NCI-H345 treated with DMSO at 0.1 percent for 48 hours (cell line): ENCODE measurements around the gene TMEM14A.
"Not testable (repeated sequence)": the region's sequence is repeated elsewhere in the genome, so short reads cannot be mapped to it uniquely, and the experiment has no call there.

Experiments used
- DNase-seq: peaks from one replicate; lab custom pipeline; 2025; ENCODE audit not compliant: unreplicated experiment; lab: John Stamatoyannopoulos, UW

Gene TMEM14A

DNA sequence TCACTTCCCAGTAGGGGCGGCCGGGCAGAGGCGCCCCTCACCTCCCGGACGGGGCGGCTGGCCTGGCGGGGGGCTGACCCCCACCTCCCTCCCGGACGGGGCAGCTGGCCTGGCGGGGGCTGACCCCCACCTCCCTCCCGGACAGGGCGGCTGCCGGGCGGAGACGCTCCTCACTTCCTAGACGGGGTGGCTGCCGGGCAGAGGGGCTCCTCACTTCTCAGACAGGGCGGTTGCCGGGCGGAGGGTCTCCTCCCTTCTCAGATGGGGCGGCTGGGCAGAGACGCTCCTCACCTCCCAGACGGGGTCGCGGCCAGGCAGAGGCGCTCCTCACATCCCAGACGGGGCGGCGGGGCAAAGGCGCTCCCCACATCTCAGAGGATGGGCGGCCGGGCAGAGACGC is 15.0 kb upstream of the TMEM14A start:
- not testable (repeated sequence) for DNase-seq

DNA sequence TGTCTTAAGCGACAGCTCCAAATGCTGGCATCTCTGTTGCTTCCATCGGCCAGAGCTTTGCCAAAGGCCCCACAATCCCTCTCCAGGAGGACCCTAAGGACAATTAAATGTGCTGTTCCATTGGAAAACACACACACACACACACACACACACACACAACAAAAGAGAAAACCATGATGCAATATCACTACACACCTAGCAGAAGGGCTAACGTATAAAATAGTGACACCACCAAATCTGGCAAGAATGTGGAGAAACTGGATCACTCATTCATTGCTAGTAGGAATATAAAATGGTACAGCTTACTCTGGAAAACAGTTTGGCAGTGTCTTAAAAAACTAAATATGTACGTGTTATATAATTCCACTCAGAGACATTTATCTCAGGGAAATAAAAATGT is 13.0 kb upstream of the TMEM14A start:
- no peak for DNase-seq

DNA sequence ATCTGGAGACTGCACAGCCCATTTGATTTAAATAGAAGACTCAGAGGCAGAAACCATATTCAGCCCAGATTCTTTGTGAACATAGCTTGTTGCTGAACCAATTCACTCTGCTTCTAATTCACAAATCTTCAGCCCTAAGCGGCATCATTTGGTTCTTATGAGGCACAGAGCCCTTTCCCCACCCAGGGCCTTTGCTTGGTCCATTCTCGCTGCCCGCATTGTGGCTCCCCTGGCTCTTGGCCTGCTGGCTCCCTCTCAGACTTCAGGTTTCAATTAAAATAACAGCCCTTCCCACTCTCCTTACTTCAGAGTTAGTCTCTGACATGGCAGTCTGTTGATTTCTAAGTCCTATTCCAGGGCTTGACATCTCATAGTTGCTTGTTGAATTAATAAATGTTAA is 9.4 kb upstream of the TMEM14A start:
- DNase-seq: no peak

DNA sequence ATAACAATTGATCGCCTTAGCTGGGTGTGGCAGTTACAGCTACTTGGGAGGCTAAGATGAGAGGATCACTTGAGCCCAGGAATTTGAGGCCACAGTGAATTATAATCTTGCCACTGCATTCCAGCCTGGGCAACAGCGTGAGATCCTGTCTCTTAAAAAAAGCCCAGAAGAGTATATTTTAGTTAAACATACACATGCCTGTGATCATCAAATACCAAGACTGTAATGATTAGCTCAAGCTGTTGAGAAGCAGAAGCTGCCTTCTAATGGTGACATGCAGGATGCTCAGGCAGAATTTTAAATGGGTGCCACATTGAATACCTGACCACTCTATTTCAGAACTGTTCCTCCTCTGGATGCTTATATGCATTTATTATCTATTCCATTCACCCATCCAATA is 8.9 kb upstream of the TMEM14A start:
- DNase-seq: no peak

DNA sequence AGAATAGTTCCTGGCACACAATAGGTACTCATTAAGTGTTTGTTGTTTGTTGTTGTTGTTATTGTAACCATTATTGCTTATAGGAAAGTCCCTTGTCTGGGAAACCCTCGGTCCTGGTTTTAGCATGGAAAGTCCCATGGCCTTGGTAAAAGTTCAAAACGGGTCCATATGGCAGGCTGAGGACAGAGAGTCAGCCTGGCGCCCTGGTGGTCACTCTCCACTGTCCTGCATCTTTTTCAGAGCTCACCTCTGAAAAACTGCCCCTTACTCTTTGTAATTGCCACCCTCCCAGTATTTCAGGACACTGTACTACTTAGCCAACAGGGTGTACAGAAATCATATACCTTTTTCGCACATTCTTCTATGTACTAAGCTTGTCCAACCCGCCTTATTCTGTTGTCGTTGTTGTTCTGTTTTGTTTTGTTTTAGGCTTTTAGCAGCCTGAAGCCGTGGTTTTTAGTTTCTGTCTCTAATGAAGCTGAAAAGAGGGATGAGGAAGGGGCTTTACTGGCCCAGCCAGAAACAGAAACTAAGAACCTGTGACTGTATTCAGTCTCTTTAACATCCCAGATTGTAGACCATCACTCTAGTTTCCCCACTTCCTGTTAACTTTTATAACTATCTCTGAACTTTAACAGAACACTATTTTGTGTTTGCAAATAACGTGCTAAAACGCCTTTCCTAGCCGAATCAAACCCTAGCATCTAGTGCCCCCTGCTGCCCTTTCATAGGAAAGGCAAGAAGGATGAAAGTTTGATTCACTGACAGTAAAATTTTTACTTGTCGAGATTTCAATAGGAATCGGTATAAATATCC is 7.6 kb upstream of the TMEM14A start:
- peak; percentile 73 for DNase-seq

DNA sequence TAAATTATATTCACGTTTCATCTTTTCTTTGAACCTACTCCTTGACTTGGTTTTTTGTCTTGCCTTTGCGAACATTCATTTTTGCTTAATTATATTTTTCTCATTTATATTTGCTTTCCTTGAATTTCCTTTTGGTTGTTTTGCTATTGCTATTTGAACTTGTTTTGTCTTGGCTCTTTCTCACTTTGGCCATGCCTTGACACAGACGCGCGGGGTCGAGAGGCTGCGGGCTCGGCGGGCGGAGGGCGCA is 7.1 kb upstream of the TMEM14A start:
- DNase-seq: no peak

DNA sequence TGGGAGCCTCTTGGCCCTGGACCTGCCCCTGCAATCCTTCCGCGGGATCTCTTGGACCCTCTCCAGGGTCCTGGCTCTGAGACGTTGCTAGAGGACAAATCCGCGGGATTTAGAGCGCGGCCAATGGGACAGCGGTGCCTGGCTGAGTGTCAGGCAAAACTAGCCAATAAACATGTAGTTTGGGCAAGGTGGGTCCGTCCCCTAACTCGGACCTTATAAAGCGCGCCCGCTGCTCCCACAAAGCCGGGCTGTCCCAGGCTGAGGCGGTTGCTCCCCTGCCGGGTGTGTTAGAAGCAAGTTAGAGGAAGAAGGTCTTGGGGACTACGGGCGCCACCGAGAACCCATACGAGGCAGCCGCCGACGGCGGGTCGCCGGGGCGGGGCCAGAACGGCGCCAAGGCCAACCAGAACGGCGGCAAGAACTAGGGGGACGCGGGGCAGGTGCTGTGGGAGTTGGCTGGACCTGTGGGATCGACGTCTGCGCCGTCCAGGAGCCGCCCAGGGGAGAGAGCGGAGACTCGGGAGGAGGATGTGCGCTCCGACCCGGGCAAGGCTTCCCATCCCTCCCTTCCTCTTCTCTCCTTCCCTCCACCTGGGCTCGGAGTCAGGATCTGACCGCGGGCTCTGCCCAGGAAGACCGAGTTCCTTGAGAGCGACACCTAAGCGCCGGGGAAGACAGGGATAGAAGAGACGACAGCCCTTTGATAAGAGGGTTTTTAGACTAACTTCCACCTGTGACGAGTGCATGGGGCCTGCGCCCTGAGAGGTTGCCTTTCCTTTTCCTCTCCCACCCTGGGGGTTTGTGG is 6.5 kb upstream of the TMEM14A start:
- DNase-seq: peak; percentile 96

DNA sequence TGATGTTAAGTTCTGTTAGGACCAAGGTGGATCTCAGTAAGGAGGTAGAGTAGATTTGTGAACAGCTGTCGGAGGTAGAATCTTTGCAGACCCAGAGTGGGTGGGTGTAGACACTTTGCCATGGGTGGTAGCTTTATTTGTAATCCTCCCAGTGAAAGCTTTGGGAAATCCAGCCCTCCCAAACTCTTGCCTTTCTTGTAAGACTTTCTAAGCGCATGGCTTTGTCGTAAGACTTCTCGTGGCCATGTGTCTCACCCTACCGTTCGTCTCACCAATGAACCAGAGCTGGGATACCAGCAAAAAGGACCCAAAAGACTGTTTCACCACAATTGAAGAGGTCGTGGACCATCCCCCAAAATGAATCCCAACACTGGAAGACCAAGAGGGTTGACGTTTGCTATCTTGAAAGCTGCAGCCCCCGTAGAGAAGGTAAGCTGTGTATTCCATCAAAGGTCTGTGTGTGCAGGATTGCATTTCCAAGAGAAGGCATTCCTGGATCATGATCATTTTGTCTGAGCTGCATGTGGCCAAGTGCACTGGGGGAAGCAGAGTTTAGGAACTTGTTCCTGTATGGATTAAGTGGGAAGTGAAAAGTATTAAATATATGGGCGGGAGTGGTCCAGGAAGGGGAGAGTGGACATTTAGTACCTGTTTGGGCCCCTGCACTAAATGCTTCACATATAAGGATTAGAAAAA is 5.8 kb upstream of the TMEM14A start:
- no peak for DNase-seq

DNA sequence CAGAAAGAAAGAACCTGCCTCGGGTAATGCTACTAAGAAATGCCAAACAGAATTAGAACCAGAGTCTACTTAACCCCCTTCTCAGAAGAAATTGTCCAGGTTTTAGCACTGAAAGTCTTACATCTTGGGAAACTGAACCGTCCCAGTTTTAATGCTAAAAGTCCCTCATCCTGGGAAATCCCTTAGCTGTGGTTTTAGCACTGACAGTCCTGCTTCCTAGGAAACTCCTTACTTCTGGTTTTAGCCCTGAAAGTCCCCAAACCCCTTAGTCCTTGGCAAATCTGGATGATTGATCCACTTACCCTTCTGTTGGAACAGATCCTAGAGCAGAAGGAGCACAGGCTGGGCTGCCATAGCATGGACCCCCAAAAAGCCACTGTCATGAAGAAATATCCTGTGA is 4.8 kb upstream of the TMEM14A start:
- no peak for DNase-seq

DNA sequence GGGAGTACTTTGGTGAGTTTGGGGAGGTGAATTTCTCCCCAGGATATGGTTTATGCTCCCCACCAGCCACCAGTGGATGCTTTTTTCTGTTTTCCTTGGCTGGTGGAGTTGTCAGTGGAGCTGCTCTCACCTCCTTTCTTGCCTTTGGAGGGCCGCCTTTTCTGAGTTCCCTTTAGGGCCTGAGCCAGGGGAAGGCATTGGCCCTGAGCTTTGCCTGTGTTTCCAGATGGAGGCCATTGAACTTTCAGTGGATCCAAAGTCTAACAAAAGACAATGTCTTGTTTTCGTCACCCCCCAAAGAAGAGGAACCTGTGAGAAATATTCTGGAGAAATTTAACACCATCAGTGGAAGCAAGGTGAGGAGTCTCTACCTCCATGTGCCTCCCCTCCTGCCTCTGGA is 4.4 kb upstream of the TMEM14A start:
- DNase-seq: no peak

DNA sequence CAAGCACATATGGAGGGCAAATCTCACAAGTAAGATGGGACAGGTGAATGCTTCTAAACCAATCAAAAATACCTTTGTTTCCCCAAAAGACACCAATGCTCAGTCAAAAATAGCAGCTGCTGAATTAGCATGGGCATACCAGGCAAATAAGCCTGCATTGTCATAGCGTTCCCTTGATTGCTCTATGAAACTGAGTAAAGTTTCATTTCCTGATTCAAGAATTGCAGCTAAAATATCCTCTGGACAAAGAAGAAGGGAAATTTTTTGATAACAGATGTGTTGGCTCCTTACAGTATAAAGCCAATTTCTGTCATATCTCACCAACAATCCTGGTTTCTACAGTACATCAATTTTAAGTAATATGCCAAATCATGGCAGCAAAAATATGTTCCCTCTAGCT is 3.3 kb upstream of the TMEM14A start:
- DNase-seq: no peak

DNA sequence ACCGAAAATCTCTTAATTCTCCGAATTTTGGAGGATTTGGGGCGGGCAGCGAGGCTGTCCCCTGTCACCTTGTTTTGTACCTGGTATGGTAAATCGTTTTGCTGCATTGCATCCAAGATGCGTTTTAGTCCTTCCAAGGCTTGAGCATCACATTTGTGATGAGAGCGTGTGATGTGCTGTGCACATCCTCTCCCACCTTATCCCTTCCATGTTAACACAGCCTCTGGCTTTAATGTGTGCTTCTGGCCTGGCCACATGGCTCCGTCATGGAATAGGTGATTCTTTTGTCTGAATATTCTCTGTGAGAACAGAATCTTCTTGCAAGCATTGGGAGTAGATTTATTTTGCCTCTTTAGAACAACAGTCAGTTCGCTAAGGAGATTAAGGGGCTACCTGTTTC is 763 bp downstream of the TMEM14A start:
- no peak for DNase-seq

DNA sequence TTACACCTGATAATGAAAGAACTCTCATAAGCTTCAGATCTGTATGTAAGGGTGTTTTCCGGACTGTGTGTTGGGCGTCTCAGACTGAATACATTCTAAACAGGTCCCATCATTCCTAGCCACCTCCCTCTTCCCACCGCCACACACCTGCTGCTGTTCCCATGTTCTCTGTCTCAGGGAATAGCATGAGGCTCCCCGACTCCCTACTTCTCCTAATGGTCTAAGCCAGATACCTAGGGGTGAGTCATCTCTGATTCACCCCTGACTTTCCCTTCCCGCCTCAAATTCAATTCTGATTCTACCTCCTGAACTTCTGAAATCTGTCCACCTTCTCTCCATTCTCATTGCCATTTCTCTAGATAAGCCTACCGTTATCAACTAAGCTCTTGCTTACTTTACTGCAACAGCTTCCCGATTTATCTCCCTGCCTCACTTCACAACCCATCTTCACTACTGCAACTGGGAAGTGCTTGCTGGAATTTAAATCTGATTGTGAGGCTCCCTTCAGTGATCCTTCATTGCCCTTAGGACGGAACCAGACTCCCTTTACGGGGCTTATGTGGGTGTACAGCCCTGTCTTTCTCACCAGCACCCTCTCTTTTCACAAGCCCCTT is 1.6 kb downstream of the TMEM14A start:
- DNase-seq: no peak

DNA sequence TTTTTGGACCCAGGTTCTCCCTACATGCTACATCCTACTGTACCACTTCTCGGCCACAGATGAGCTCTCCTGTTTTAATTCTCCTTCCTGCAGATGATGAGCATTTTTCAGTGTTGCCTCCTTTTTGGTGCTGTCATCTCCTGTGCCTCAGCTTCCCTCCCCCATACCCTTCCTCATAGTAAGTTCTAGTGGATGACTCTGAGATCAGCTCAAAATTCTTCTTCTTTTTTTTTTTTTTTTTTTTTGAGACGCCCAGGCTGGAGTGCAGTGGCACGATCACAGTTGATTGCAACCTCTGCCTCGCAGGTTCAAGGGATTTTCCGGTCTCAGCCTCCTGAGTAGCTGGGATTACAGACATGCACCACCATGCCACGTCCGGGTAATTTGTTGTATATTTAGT is 3.8 kb downstream of the TMEM14A start:
- no peak for DNase-seq

DNA sequence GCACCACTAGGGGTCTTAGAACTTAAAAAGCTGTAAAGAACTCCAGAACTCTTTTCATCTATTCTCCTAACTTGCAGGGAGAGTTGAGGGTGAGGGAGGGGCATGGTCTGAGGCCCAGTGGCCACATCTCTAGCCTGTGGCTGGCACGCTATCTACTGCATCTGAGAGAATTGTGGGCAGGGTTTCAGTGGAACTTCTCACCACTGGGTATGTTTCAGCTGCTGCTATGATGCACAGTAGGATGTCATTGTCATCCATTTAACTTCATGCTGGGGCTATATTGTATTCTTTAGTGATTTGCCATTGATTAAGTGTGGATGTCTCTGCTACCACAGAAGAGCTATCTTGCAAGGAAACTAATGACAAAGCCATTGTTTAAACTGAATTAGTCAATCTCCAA is 4.5 kb downstream of the TMEM14A start:
- DNase-seq: no peak

DNA sequence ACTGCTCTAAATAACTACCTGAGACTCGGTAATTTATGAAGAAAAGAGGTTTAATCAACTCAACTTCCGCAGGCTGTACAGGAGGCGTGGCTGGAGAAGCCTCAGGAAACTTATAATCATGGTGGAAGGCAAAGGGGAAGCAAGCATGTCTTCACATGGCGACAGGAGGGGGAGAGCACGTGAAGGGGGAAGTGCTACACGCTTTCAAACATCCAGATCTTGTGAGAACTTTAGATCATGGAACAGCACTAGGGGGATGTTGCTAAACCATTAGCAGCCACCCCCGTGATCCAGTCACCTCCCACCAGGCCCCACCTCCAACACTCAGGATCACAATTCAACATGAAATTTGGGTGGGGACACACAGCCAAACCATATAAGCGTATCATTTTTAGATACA is 5.7 kb downstream of the TMEM14A start:
- DNase-seq: not testable (repeated sequence)

DNA sequence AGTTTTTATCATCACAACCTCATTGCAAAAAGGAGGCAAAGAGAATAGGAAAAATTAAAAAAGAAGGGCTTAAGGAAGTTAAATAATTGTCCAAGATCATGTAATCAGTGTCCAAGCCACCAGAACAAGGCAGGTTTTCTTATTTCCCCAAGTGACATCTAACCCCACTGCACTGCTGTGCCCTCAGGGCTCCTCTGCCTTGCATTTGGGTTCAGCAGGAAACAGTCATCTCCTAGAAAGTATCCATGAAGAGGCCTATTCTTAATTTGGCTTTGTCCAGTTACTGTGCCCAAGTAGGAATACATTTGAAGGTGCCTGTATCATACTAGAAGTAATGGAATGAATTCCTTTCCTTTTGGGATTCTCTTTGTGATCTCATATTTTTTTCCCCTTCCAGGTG is 10.5 kb downstream of the TMEM14A start:
- DNase-seq: no peak

DNA sequence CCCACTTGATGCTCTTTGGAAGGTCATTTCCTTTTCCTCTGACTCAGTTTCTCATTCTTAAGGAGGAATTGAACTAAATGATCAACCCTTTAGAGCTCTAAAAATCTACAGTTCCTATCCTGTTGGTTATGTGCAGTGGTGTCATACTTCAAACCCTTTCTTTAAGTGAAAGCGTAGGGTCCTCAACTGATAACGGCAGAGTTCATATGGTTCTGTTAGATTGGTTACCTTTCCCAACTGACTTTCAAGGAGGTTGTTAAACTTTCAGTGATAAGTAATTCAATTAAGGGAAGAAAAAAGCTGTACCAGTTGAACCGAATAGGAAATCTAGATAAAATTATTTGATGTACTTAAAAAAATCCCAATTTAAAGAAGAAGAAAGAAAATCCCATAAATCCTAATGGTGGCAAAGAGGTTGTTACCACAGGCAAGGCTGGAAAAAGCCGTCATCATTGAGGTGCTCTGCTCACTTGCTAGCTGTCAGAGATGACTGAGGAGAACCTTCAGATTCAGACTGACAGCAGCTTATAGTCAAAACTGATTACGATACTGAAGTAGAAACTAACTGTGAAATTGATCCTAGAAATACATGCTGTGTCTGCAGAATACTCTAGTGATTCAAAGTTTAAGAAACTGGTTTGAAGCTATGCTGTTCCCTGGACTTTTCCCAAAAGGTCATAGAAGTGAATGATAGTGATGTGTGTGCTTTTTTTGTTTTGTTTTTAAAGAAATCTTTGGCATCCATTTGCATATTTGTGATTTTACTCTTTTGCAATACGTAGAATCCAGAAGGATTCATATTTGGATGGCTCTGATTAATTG is 16.2 kb downstream of the TMEM14A start:
- DNase-seq: no peak

DNA sequence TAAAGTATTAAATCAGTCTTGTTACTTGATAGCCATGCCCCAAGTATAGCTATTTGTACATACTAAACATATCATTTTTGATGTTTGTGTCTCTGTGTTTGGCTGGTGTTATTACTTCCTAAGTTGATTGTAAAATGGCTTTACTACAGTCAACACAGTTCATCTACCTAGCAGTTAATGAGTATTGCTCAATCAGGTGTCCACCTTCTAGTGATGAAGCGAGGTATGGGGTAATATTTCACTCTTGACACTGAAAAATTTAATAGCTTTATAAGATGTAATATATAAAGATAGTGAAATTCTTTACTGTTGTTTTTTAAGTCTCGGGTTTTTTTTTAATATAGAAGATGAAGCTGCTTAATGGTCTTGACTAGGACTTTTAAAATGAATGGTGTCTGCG is 18.9 kb downstream of the TMEM14A start:
- no peak for DNase-seq

DNA sequence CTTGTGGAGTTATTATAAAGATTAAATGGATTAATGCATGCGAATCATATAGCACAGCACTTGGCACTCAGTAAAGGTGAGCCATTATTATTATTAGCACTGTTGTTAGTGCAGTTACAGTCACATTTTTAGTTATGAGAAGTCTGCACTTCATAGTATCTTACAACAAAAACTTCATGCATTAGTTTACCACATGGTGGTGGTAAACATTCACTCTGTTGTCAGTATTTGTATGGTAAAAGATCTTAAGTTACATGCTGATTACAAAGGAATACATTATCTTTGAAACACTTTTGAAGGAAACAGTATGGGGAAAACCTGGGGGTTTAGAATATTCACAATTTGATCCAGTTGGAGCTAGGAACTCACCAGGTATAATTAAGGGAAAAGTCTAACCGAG is 20.8 kb downstream of the TMEM14A start:
- DNase-seq: no peak

DNA sequence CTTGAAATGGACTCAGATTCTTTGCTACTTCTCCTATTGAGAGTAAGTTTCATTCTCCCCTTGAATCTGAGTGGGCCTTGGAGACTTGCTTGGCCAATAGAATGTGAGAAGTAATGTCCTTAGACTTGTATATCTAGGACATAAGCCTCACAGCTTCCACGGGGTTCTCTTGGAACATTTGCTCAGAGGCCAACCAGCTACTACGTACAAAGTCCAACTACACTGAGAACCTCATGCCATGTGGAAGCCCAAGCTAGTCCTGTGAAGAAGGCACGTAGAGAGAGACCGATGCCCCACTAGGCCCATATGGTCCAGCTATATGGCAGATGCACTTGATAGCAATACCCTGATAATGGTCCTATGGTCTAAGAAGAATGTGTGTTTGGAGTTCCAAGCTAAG is 22.9 kb downstream of the TMEM14A start:
- DNase-seq: no peak
